ENCODE data around the gene IMP4. TPM values are rescaled to one million over a fixed set of nuclear protein-coding genes. Genes with fewer than 3 reads are reported as not detected.
A peak's percentile ranks its signal among the peaks of the same experiment; 100 is the strongest.

The IMP4 gene
- total RNA-seq, 2 experiments from 2014 or later, result 71.1 to 75.2 TPM

DNA sequence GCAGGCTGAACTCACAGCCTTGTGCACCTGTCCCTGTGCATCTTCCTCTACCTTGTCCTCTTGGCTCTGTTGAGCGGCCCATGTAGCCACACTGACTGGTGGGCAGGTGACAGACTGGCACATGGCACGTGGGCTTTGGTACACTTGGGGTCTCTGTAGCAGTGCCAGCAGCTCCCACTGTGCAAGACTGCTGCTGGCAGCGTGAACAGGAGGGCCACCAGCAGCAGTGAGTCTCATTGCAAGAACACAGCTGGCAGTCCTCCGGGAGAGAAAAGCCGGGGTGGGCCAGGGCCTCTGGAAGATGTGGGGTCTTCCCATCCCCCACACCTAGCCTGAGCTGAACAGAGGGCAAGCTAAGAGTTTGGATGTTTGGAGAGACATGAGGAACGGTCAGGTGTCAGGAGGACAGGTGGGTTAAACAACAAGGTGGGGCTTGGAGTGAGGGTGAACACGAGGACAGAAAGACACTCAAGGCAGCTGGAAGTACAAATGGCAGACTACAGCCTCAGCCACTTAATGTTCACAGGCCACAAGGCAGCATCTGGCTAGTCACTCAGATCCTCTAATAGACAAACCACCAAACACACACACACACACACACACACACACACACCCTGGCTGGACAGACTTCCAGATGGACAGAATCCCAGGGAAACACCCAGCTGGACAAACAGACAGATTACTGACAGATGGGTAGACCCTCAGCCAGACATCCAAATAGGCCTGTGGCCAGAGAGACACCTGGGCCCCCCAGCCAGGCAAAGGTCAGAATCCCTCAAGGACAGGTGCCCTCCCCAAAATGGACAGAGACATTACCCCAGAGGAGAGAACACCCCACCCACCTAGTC is 10.8 kb downstream of the IMP4 start:
- ChIA-PET POLR2A (interaction anchor here (1.1 kb wide), 1 partner anchor 10 kb away, joined by 5 read pairs; the partner anchor contains the start of gene IMP4), CTCF (interaction anchor here (1.1 to 4.6 kb wide), 4 partner anchors 9 to 20 kb away, joined by 3 to 32 read pairs (median 4); partner anchors contain the start of gene IMP4)
- Mint-ChIP-seq H3K4me1 (peaks cover 19% of the 10 kb centered on the region), H3K27ac (no peak overlapping the region), H3K36me3 (ENCODE audit: low read depth) (peaks cover 1% of the 10 kb centered on the region), H3K4me3 (no peak overlapping the region), H3K9me3 (no peaks in the 10 kb centered on the region), H3K27me3 (peaks cover 3% of the 10 kb centered on the region)
- DNase-seq, result no peak

DNA sequence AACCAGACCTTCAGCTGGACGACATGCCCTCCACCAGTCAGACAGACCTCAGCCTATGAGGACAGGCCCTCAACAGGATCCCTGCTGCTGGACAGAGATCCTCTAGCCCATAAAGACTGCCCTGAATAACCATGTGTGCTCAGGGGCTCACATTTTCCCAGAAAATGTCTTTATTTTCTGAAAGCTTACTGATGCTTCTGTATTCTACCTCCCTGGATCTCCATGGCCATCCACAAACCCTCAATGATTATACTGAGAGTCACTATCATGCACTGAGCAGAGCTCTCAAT is 11.4 kb downstream of the IMP4 start:
- Mint-ChIP-seq H3K9me3 (no peaks in the 10 kb centered on the region), H3K4me1 (peaks cover 19% of the 10 kb centered on the region), H3K27ac (no peak overlapping the region), H3K36me3 (ENCODE audit: low read depth) (no peaks in the 10 kb centered on the region), H3K4me3 (peak overlapping the region; percentile 73), H3K27me3 (peaks cover 3% of the 10 kb centered on the region)
- DNase-seq, result no peak
- ChIA-PET CTCF (interaction anchor here (1.1 to 4.6 kb wide), 3 partner anchors 11 to 20 kb away, joined by 3 to 32 read pairs (median 4); partner anchors contain the start of gene IMP4), POLR2A (no interaction called here)

DNA sequence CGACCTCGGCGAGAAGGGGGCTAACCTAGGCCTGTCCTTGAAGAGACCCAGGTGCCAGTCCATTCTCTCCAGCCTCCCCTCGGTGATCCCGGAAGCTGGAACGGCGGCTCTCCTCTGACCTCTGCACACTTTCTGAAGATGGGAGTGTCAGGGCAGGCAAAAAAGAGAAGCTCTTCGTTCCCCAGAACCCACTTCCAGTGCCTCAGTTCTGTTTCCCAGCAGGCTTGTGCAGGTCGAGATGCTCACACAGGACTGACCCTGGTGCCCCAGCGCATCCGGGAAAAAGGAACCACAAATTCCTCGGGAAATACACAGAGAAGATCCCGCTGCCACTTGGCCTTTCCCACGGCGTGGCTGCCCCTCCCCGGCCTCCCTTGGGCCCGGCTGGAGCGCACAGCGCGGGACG is 12.5 kb downstream of the IMP4 start:
- DNase-seq, result no peak
- CTCF ChIA-PET, result interaction anchor here (2.1 to 4.6 kb wide), 2 partner anchors 13 to 18 kb away, joined by 7 to 32 read pairs; partner anchors contain the start of gene IMP4
- Mint-ChIP-seq H3K36me3 (ENCODE audit: low read depth) (no peaks in the 10 kb centered on the region), H3K9me3 (no peaks in the 10 kb centered on the region), H3K27me3 (peaks cover 8% of the 10 kb centered on the region), H3K4me1 (peaks cover 19% of the 10 kb centered on the region), H3K4me3 (peak overlapping the region; percentile 73), H3K27ac (peak overlapping the region; percentile 72)
- POLR2A ChIA-PET, result no interaction called here

DNA sequence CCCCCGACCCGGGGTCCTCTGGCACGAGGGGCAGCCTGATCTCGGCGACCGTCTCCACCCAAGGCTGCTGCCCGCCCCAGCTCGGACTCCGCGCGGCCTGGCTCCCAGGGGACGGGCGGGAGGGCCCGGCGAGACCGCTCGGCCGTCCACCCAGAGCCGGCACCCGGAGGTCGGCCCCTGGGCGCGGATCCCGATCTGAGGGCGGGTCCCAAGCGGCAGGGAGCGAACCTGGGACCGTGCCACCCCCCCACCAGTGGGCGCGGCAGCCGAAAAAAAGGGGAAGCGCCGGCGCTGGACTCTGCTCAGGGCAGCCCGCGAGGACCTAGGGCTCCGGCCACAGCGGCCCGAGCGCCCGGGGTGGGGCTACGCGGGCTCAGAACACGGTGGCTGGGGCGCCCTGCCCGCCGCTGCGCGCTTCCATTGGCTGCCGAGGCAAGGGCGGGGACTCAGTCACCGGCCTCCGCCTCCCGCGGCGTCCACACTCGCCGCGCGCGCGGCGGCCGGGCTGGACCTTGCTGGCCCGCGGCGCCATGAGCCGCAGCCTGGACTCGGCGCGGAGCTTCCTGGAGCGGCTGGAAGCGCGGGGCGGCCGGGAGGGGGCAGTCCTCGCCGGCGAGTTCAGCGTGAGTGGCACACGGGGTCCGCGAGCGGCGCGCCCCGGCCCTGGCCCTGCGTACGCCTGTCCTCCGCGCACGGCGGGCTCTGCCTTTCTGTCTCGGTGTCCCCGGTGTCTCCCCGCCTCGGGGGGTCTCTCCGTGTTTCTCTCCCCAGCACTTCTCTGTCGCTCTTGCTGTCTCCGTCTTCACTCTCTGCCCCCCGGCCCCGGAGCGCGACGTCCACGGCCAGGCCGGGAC is 13.1 kb downstream of the IMP4 start, which contains the start of gene PTPN18:
Gene PTPN18, plus strand, starts transcription at position 479 of the 854 bp plus-strand sequence. Its CDS starts 52 bp downstream, at position 531.
- peak; percentile 60 for DNase-seq
- Mint-ChIP-seq H3K27ac (peak within 1 kb of the TSS; percentile 72), H3K27me3 (peaks cover 8% of the 10 kb centered on the region), H3K4me1 (peaks cover 19% of the 10 kb centered on the region), H3K36me3 (ENCODE audit: low read depth) (no peaks in the 10 kb centered on the region), H3K9me3 (no peaks in the 10 kb centered on the region), H3K4me3 (peak within 1 kb of the TSS; percentile 73)
- CTCF ChIA-PET, result interaction anchor here (1.4 to 2.1 kb wide), 2 partner anchors 14 to 18 kb away, joined by 4 to 7 read pairs; partner anchors contain the start of gene IMP4
- POLR2A ChIA-PET, result no interaction called here

DNA sequence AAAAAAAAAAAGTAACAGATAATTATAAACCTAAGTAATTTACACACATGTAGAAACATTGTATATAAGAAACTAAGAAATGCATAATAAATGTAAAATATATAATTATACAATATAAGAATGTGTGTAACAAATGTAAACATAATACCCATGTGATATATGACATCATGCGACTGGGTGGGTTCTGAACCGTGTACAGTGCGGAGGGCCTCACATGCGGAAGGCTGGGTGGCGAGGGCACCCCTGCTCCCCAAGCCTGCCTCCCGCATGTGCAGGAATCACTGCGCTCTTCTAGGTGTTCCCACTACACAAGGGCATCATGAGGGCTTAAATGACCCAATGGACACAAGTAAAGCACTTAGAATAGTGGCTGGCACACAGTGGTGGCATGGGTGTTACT is 15.2 kb downstream of the IMP4 start:
- DNase-seq, result no peak
- POLR2A ChIA-PET, result no interaction called here

DNA sequence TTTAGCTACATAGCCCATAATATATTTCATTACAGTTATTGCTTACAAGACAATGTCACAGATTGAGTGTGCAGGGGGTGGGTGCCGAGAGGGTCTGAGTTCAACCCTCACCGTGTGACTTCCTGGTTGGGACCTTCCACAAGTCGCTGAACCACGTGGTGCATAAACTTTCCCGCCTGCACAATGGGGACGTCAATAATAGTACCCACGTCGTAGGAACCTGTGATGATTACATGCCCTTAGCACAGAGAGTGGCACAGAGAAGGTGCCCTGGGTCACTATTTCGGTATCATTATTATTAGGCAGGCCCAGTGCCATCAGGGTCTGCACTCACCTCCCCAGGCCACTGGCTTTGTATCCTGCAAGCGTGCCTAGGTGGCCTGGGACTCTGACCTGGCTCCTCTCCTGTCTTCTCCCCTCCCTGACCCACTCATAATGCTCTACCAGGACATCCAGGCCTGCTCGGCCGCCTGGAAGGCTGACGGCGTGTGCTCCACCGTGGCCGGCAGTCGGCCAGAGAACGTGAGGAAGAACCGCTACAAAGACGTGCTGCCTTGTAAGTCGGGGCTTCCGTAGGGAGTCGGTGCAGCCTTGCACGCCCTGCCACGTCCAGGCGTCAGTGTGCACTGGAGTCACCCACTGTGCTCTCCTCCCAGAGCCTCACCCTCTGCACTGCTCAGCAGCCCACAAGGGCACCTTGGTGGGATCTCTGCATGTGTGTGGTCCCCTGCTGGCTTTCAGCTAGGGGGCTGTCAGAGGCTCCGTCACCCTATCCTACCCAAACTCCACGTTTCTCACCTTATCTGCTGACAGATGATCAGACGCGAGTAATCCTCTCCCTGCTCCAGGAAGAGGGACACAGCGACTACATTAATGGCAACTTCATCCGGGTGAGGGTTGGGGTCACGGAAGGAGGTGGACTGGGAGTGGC is 16.0 kb downstream of the IMP4 start:
- Mint-ChIP-seq H3K4me3 (no peak overlapping the region), H3K27ac (no peak overlapping the region), H3K27me3 (peaks cover 8% of the 10 kb centered on the region), H3K9me3 (no peaks in the 10 kb centered on the region), H3K4me1 (peaks cover 14% of the 10 kb centered on the region), H3K36me3 (ENCODE audit: low read depth) (no peaks in the 10 kb centered on the region)
- no peak for DNase-seq
- ChIA-PET CTCF (interaction anchor here (0.6 to 1.3 kb wide), 2 partner anchors 11 to 15 kb away, joined by 3 to 4 read pairs; no protein-coding TSS in a partner anchor), POLR2A (no interaction called here)

More for the DNA sequence above, 15.2 kb downstream of the IMP4 start:
- H3K27me3 Mint-ChIP-seq, result peaks cover 8% of the 10 kb centered on the region
- no peaks in the 10 kb centered on the region for H3K9me3 Mint-ChIP-seq
- CTCF ChIA-PET, result no interaction called here
- H3K4me3 Mint-ChIP-seq, result no peak overlapping the region
- H3K27ac Mint-ChIP-seq, result no peak overlapping the region
- H3K36me3 Mint-ChIP-seq (ENCODE audit: low read depth), result no peaks in the 10 kb centered on the region
- H3K4me1 Mint-ChIP-seq, result peaks cover 14% of the 10 kb centered on the region

DNA sequence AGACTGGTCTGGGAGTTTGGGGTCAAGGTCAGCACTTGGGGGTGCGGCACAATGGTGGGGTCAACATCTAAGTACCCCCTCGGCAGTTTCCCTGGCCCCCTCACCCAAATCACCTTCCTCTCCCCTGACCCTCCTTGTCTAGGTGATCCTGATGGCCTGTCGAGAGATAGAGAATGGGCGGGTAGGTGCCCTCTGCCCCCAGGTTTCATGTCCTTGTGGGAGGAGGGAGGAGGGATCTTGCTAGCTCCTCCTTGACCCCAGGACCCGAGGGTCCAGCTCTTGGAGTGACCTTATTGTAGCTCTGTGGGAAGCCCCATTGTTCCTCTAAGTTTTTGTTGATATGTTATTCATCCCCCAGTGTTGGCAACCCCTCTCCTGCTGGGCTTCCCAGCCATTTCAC is 16.8 kb downstream of the IMP4 start:
- POLR2A ChIA-PET, result no interaction called here
- CTCF ChIA-PET, result interaction anchor here (1.3 kb wide), 1 partner anchor 10 kb away, joined by 3 read pairs; no protein-coding TSS in a partner anchor
- peaks cover 11% of the 10 kb centered on the region for H3K4me1 Mint-ChIP-seq
- H3K27ac Mint-ChIP-seq, result no peak overlapping the region
- DNase-seq, result no peak
- H3K27me3 Mint-ChIP-seq, result peaks cover 8% of the 10 kb centered on the region
- no peak overlapping the region for H3K4me3 Mint-ChIP-seq
- H3K36me3 Mint-ChIP-seq (ENCODE audit: low read depth), result no peaks in the 10 kb centered on the region
- H3K9me3 Mint-ChIP-seq, result no peaks in the 10 kb centered on the region

DNA sequence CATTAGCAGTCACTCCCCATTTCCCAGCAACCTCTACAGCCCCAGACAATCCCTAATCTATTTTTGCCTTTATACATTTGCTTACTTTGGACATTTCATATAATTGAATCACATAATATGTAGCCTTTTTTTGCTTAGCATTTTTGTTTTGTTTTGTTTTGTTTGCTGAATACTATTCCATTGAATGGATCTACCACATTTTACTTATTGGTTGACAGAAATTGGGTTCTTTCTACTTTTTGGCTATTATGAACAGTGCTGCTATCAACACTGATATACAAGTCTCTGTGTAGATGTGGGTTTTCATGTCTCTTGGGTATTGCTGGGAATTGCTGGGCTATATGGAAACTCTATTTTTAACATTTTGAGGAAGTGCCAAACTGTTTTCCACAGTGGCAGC is 20.8 kb downstream of the IMP4 start:
- ChIA-PET POLR2A (no interaction called here), CTCF (interaction anchor here (0.9 kb wide), 1 partner anchor 22 kb away, joined by 3 read pairs; no protein-coding TSS in a partner anchor)
- DNase-seq, result no peak
- peaks cover 3% of the 10 kb centered on the region for H3K36me3 Mint-ChIP-seq (ENCODE audit: low read depth)
- H3K4me1 Mint-ChIP-seq, result no peaks in the 10 kb centered on the region
- no peaks in the 10 kb centered on the region for H3K9me3 Mint-ChIP-seq
- no peak overlapping the region for H3K27ac Mint-ChIP-seq
- H3K27me3 Mint-ChIP-seq, result peaks cover 5% of the 10 kb centered on the region
- no peak overlapping the region for H3K4me3 Mint-ChIP-seq

DNA sequence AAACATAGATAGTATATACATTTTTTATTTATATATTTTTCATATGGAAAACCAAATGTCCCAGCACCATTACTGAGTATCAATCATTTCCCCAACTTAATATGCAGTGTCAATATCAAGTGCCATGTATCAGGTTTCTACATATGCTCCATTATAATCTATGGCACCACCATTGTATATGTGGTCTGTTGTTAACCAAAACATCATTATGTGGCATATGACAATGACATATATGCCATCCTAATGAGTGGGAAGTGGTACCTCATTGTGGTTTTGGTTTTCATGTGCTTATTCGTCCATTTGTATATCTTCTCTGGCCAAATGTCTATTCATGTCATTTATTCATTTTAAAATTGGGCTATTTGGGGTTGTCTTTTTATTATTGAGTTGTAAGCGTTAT is 22.4 kb downstream of the IMP4 start:
- POLR2A ChIA-PET, result no interaction called here
- no peak for DNase-seq
- CTCF ChIA-PET, result no interaction called here
- H3K9me3 Mint-ChIP-seq, result no peaks in the 10 kb centered on the region
- no peak overlapping the region for H3K4me3 Mint-ChIP-seq
- H3K27ac Mint-ChIP-seq, result no peak overlapping the region
- H3K4me1 Mint-ChIP-seq, result peaks cover 6% of the 10 kb centered on the region
- H3K27me3 Mint-ChIP-seq, result peaks cover under 1% of the 10 kb centered on the region
- peaks cover 3% of the 10 kb centered on the region for H3K36me3 Mint-ChIP-seq (ENCODE audit: low read depth)

DNA sequence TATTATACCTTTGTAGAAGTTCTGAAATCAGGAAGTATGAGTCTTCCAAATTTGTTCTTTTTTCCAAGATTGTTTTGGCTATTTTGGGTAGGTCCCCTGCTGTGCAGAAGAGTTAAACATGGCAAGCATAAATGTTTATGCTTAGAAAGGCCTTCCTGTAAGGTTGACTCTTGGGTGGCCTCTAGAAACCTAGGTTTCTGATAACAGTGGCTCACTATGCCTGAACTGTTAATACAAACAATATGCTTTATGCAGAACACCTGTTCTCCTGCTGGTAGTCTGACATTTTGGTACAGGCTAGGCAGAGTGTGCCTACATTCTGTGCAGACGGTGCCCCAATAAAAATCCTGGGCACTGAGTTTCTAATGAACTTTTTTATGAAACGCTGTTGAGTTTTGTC is 23.3 kb downstream of the IMP4 start:
- H3K27ac Mint-ChIP-seq, result no peak overlapping the region
- CTCF ChIA-PET, result no interaction called here
- no peak for DNase-seq
- H3K9me3 Mint-ChIP-seq, result no peaks in the 10 kb centered on the region
- H3K4me3 Mint-ChIP-seq, result no peak overlapping the region
- H3K27me3 Mint-ChIP-seq, result no peaks in the 10 kb centered on the region
- POLR2A ChIA-PET, result no interaction called here
- H3K4me1 Mint-ChIP-seq, result peaks cover 15% of the 10 kb centered on the region
- peaks cover 5% of the 10 kb centered on the region for H3K36me3 Mint-ChIP-seq (ENCODE audit: low read depth)

DNA sequence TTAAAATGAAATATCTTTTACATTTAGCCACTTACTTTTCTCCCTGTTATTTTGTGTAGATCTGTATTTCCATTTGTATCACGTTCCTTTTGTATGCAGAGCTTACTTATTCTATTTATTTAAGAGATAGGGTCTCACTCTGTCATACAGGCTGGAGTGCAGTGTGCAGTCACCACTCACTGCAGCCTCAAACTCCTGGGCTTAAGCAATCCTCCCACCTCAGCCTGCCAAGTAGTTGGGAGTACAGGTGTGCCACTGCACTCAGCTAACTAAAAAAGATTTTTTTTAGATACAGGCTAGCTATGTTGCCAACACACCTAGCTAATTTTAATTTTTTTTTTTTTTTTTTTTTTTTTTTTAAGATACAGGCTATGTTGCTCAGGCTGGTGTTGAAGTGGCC is 24.0 kb downstream of the IMP4 start:
- DNase-seq, result no peak
- POLR2A ChIA-PET, result no interaction called here
- peaks cover 20% of the 10 kb centered on the region for H3K4me1 Mint-ChIP-seq
- no peaks in the 10 kb centered on the region for H3K9me3 Mint-ChIP-seq
- peaks cover 8% of the 10 kb centered on the region for H3K36me3 Mint-ChIP-seq (ENCODE audit: low read depth)
- H3K27ac Mint-ChIP-seq, result no peak overlapping the region
- H3K27me3 Mint-ChIP-seq, result no peaks in the 10 kb centered on the region
- H3K4me3 Mint-ChIP-seq, result no peak overlapping the region
- CTCF ChIA-PET, result interaction anchor here (1.0 kb wide), 1 partner anchor 24 kb away, joined by 4 read pairs; the partner anchor contains the start of gene IMP4

DNA sequence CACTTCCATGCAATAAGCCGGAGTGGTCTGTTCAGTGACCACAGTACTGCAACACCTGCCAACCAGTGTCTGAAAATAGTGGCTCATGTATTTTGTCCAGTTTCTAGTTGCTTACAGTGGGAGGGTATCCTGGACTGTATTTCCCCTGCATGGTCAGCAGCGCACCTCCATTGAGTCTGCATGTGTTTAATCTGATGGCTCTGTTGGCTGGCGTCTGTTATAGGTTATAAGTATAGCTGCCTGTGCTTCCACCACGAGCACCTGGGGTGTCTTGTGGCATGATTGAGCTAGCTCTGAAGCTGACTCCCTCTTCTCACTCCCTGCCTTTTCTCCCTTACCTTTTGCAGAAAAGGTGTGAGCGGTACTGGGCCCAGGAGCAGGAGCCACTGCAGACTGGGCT is 26.1 kb downstream of the IMP4 start:
- peaks cover 19% of the 10 kb centered on the region for H3K36me3 Mint-ChIP-seq (ENCODE audit: low read depth)
- ChIA-PET CTCF (interaction anchor here (1.1 to 1.5 kb wide), 3 partner anchors 9 to 23 kb away, joined by 3 to 4 read pairs (median 3); no protein-coding TSS in a partner anchor), POLR2A (no interaction called here)
- no peak for DNase-seq
- H3K9me3 Mint-ChIP-seq, result no peaks in the 10 kb centered on the region
- no peaks in the 10 kb centered on the region for H3K27me3 Mint-ChIP-seq
- H3K4me3 Mint-ChIP-seq, result no peak overlapping the region
- H3K4me1 Mint-ChIP-seq, result peaks cover 32% of the 10 kb centered on the region
- no peak overlapping the region for H3K27ac Mint-ChIP-seq

Data from activated CD4-positive, alpha-beta T cell treated with anti-CD3 and anti-CD28 coated beads, Interleukin-2, amount 10 ng/mL, durations not matched to agents 7 days and 5 days (primary cell).